ENCODE data around the gene OR10R2. TPM values are rescaled to one million over a fixed set of nuclear protein-coding genes. Genes with fewer than 3 reads are reported as not detected.

OR10R2 gene
- total RNA-seq, 1 experiment from 2014 or later, result not detected

GRCh38 chr1:158458263-158458662 is 13.8 kb upstream of the OR10R2 start:
- no peaks in the 10 kb centered on the region for H3K9me3 ChIP-seq (ENCODE audit: control insufficient read depth, low read depth, low read length)
- H2BK120ac ChIP-seq (ENCODE audit: low read depth, low read length, poor library complexity, severe bottlenecking), result no peak overlapping the region
- H3K4ac ChIP-seq (ENCODE audit: low read depth, low read length), result no peak overlapping the region
- no peak overlapping the region for H2BK12ac ChIP-seq (ENCODE audit: insufficient read length, low read depth, low read length)
- H3K27ac Mint-ChIP-seq, result no peak overlapping the region
- H3T11ph ChIP-seq (ENCODE audit: low read length), result no peak overlapping the region
- H3K4me1 ChIP-seq (ENCODE audit: insufficient read depth, low read length), result no peaks in the 10 kb centered on the region
- H3K4me3 Mint-ChIP-seq, result no peak overlapping the region
- H3K27me3 ChIP-seq (ENCODE audit: insufficient read depth, low read length), result no peaks in the 10 kb centered on the region
- H3K27me3 Mint-ChIP-seq (ENCODE audit: low read depth), result no peaks in the 10 kb centered on the region
- no peak for TF ChIP-seq CTCF (conservative IDR thresholded peaks at IDR 0.05)
- H3K79me1 ChIP-seq (ENCODE audit: insufficient read depth, low read depth, low read length, poor library complexity, severe bottlenecking), result no peaks in the 10 kb centered on the region
- no peak for DNase-seq
- no peaks in the 10 kb centered on the region for H3K79me2 ChIP-seq (ENCODE audit: insufficient read depth, low read length)
- no peak overlapping the region for H2BK15ac ChIP-seq (ENCODE audit: low read depth, low read length)
- H3K27ac ChIP-seq (ENCODE audit: insufficient read length, low read depth, low read length), result no peak overlapping the region
- H2AK5ac ChIP-seq (ENCODE audit: insufficient read length, low read length), result no peak overlapping the region
- no peaks in the 10 kb centered on the region for H3K23me2 ChIP-seq (ENCODE audit: insufficient read length, low read depth, low read length, poor library complexity, severe bottlenecking)
- no peak overlapping the region for H4K5ac ChIP-seq (ENCODE audit: insufficient read length, low read depth, low read length)
- no peak overlapping the region for H4K8ac ChIP-seq (replicated peaks; ENCODE audit: insufficient read length, low read depth, low read length)
- H2BK20ac ChIP-seq (ENCODE audit: low read depth, low read length, poor library complexity, severe bottlenecking), result no peak overlapping the region
- H3K9ac ChIP-seq (ENCODE audit: extremely low read depth, insufficient read length, low read length), result no peak overlapping the region
- H3K23ac ChIP-seq (ENCODE audit: insufficient read length, low read depth, low read length), result no peak overlapping the region
- H3K56ac ChIP-seq (ENCODE audit: insufficient read length, low read depth, low read length), result no peak overlapping the region
- no peak overlapping the region for H2BK5ac ChIP-seq (ENCODE audit: insufficient read length, low read length)
- H4K91ac ChIP-seq (ENCODE audit: insufficient read length, low read depth, low read length), result no peak overlapping the region
- H3K36me3 Mint-ChIP-seq (ENCODE audit: insufficient read depth in 1 of 3, low read depth in 3 of 3), result peaks cover 0 to 6% (median 4%) of the 10 kb centered on the region in 3 experiments; a peak in 3 of 7 replicates
- no peak overlapping the region for H3K4me2 ChIP-seq (ENCODE audit: insufficient read depth, insufficient read length, low read length)
- no peak overlapping the region for H3K14ac ChIP-seq (ENCODE audit: insufficient read depth, low read length)
- H3K18ac ChIP-seq (ENCODE audit: insufficient read length, low read depth, low read length), result no peak overlapping the region
- H4K20me1 ChIP-seq (ENCODE audit: control insufficient read depth, insufficient read depth, insufficient read length), result no peaks in the 10 kb centered on the region
- H3K4me1 Mint-ChIP-seq, result peaks cover 0 to 8% of the 10 kb centered on the region in 2 experiments; a peak in 2 of 4 replicates
- no peak overlapping the region for H2AFZ ChIP-seq (ENCODE audit: low read length)
- peaks cover 0 to 3% of the 10 kb centered on the region in 2 experiments; a peak in 3 of 5 replicates for H3K9me3 Mint-ChIP-seq

Data from H9 (cell line).